HepG2 (cell line): ENCODE measurements around the gene PRPSAP1. TPM values are rescaled to one million over a fixed set of nuclear protein-coding genes. Genes with fewer than 3 reads are reported as not detected.

Experiments
- ETV5 ChIP-seq: IDR thresholded peaks from 2 replicates; pipeline ENCODE4 v1.6.1; 2018; ENCODE audit warnings: missing biosample characterization, missing genetic modification reagents, inconsistent platforms, borderline replicate concordance
- HMG20B ChIP-seq: conservative IDR thresholded peaks from 2 replicates; pipeline ENCODE4 v1.6.1; 2016; ENCODE audit warnings: missing genetic modification reagents, missing compliant biosample characterization
- IKZF4 ChIP-seq: sonication (generic); formaldehyde crosslinking; IDR thresholded peaks from 2 replicates; pipeline ENCODE4 v1.5.1; 2020; ENCODE audit warnings: borderline replicate concordance, mild to moderate bottlenecking, low read depth, missing genetic modification reagents; ENCODE audit errors: not compliant biosample characterization
- KDM2A ChIP-seq: sonication (generic); formaldehyde crosslinking; IDR thresholded peaks from 2 replicates; pipeline ENCODE4 v1.4.0; 2020; ENCODE audit warnings: low read depth, missing genetic modification reagents, borderline replicate concordance
- KLF6 ChIP-seq: IDR thresholded peaks from 2 replicates; pipeline ENCODE4 v1.8.0; 2016; ENCODE audit warnings: missing biosample characterization, missing genetic modification reagents
- MLLT10 ChIP-seq: sonication (generic); formaldehyde crosslinking; IDR thresholded peaks from 2 replicates; pipeline ENCODE4 v1.4.0; 2020; ENCODE audit warnings: missing genetic modification reagents
- SIN3B ChIP-seq: fragments of 150-350 bp; IDR thresholded peaks from 2 replicates; pipeline ENCODE4 v1.6.1; 2014; ENCODE audit warnings: low read length
- STAG1 ChIP-seq: sonication (generic); formaldehyde crosslinking; IDR thresholded peaks from 2 replicates; pipeline ENCODE4 v1.4.0; 2020; ENCODE audit warnings: missing genetic modification reagents
- TOPORS ChIP-seq: sonication (generic); formaldehyde crosslinking; IDR thresholded peaks from 2 replicates; pipeline ENCODE4 v1.8.0; 2023; ENCODE audit warnings: mild to moderate bottlenecking, missing genetic modification reagents
- ZBTB8A ChIP-seq: sonication (generic); formaldehyde crosslinking; IDR thresholded peaks from 2 replicates; pipeline ENCODE4 v1.4.0; 2020; ENCODE audit warnings: mild to moderate bottlenecking, low read depth, missing genetic modification reagents, borderline replicate concordance
- ZNF337 ChIP-seq: sonication (generic); formaldehyde crosslinking; IDR thresholded peaks from 2 replicates; pipeline ENCODE4 v1.5.1; 2020; ENCODE audit warnings: missing genetic modification reagents, low read depth, mild to moderate bottlenecking, borderline replicate concordance
- ZNF598 ChIP-seq: sonication (generic); formaldehyde crosslinking; IDR thresholded peaks from 2 replicates; pipeline ENCODE4 v1.5.1; 2020; ENCODE audit warnings: mild to moderate bottlenecking, missing genetic modification reagents, borderline replicate concordance
- ZNF616 ChIP-seq: sonication (generic); formaldehyde crosslinking; IDR thresholded peaks from 2 replicates; pipeline ENCODE4 v1.5.0; 2020; ENCODE audit warnings: low read depth, mild to moderate bottlenecking, missing genetic modification reagents
- ZNF788 ChIP-seq: sonication (generic); formaldehyde crosslinking; IDR thresholded peaks from 2 replicates; pipeline ENCODE4 v1.5.0; 2020; ENCODE audit warnings: mild to moderate bottlenecking, missing genetic modification reagents, borderline replicate concordance
- polyA plus RNA-seq, 8 experiments: library from polyadenylated mRNA; depleted of rRNA in 3 of 8; stranded (reverse) in 7 of 8; unstranded in 1 of 8; fragments of >200 nt; fragmentation: Illumina TruSeq in 4 of 8; extraction: Trizol in 4 of 8; gene quantifications; 2 replicates each; pipeline versions ENCODE4 v1.2.1 to v1.2.3, GENCODE V29; 2011 to 2016; ENCODE audit warnings: low read depth in 4 of 8, missing spikeins in 1 of 8, mixed read lengths in 1 of 8; ENCODE audit not compliant: insufficient read depth in 1 of 8
- total RNA-seq, 5 experiments: library from RNA; depleted of rRNA; stranded (reverse); fragments of >200 nt; fragmentation: Illumina TruSeq; extraction: Trizol; gene quantifications; 2 replicates each; pipeline ENCODE4 v1.2.3, GENCODE V29; 2016; ENCODE audit warnings: low read depth in 1 of 5
- TF ChIP-seq, protein P1 (sequence below): sonication (generic); formaldehyde crosslinking; IDR thresholded peaks from 2 replicates; pipeline ENCODE4 v1.4.0; 2020; ENCODE audit warnings: missing genetic modification reagents, low read depth, mild to moderate bottlenecking, borderline replicate concordance
- TF ChIP-seq, protein P2 (sequence below): sonication (generic); formaldehyde crosslinking; IDR thresholded peaks from 2 replicates; pipeline ENCODE4 v1.8.0; 2022; ENCODE audit warnings: mild to moderate bottlenecking, missing genetic modification reagents, moderate library complexity
- TF ChIP-seq, protein P3 (sequence below): sonication (generic); formaldehyde crosslinking; IDR thresholded peaks from 2 replicates; pipeline ENCODE4 v1.8.0; 2022; ENCODE audit warnings: missing genetic modification reagents, low read depth, mild to moderate bottlenecking, borderline replicate concordance
- TF ChIP-seq, protein P4 (sequence below): sonication (generic); formaldehyde crosslinking; IDR thresholded peaks from 2 replicates; pipeline ENCODE4 v1.4.0; 2020; ENCODE audit warnings: missing genetic modification reagents
- TF ChIP-seq, protein P5 (sequence below): sonication (generic); formaldehyde crosslinking; IDR thresholded peaks from 2 replicates; pipeline ENCODE4 v1.5.0; 2020; ENCODE audit warnings: mild to moderate bottlenecking, missing genetic modification reagents, moderate library complexity
- TF ChIP-seq, protein P6 (sequence below): sonication (generic); formaldehyde crosslinking; IDR thresholded peaks from 2 replicates; pipeline ENCODE4 v1.4.0; 2020; ENCODE audit warnings: missing genetic modification reagents

PRPSAP1 gene
- total and polyA plus RNA-seq, 2 of the 13 experiments (the other 11 are each of a cell fraction or from before 2014, with no cell fraction given) = 91.1 to 314 TPM

DNA sequence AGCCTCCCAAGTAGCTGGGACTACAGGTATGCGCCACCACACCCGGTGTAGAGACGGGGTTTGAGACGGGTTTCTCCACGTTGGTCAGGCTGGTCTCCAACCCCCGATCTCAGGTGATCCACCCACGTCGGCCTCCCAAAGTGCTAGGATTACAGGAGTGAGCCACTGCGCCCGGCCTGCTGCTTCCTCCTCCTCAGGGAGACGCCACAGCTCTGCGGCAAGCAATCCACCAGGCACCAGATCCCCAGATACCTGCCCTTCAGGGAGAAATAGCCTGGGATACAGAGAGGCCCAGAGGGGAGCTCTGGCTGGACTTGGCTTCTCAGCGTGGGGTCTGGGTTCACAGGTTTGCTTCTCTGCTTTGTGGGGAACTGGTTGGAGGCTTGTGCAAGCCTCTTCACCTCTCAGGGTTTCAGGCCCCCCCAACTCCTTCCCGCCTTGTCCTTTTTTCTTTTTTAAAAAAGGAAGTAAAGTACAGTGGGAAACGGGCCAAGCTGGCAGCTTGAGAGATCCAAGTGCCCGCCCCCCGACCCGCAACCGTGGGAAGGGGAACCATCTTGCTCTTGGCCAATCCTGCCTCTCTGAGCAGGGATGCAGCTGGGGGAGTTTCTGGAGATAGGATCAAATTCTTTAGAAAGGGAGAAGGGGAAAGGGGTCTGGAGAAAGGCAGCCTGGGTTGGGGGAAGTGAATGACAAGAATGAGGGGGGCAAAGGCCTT, 28.1 kb upstream of the PRPSAP1 start (continued):
- TF ChIP-seq, protein P1, sequence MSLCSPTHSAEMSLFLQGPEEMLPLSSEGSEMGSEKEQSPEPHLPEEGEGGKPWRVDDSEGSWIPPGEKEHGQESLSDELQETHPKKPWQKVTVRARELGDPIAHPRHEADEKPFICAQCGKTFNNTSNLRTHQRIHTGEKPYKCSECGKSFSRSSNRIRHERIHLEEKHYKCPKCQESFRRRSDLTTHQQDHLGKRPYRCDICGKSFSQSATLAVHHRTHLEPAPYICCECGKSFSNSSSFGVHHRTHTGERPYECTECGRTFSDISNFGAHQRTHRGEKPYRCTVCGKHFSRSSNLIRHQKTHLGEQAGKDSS (CRISPR knock-in tag) = no peak; the same call in 1 of the 2 replicates
- TF ChIP-seq IKZF4 (CRISPR knock-in tag) (no peak), KDM2A (no peak; the same call in 1 of the 2 replicates), KLF6 (CRISPR knock-in tag) (no peak), ZBTB8A (CRISPR knock-in tag) (0 out of 2 replicates have a peak, but pooled peaks have one; percentile 16), SIN3B (no peak), HMG20B (CRISPR knock-in tag) (no peak), ZNF616 (CRISPR knock-in tag) (no peak), ETV5 (CRISPR knock-in tag) (no peak), STAG1 (CRISPR knock-in tag) (0 out of 2 replicates have a peak, but pooled peaks have one; percentile 8), ZNF337 (CRISPR knock-in tag) (no peak), ZNF598 (CRISPR knock-in tag) (no peak; the same call in 1 of the 2 replicates), ZNF788 (CRISPR knock-in tag) (no peak), TOPORS (CRISPR knock-in tag) (no peak), MLLT10 (peak; percentile 56; the same call in 1 of the 2 replicates)
- TF ChIP-seq, protein P2, sequence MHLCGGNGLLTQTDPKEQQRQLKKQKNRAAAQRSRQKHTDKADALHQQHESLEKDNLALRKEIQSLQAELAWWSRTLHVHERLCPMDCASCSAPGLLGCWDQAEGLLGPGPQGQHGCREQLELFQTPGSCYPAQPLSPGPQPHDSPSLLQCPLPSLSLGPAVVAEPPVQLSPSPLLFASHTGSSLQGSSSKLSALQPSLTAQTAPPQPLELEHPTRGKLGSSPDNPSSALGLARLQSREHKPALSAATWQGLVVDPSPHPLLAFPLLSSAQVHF = 0 out of 2 replicates have a peak, but pooled peaks have one; percentile 24
- TF ChIP-seq, protein P3, sequence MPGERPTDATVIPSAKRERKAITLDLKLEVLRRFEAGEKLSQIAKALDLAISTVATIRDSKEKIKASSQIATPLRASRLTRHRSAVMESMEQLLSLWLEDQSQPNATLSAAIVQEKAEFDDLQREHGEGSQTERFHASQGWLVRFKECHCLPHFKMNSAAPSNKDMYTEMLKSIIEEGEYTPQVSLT = no peak
- TF ChIP-seq, protein P4, sequence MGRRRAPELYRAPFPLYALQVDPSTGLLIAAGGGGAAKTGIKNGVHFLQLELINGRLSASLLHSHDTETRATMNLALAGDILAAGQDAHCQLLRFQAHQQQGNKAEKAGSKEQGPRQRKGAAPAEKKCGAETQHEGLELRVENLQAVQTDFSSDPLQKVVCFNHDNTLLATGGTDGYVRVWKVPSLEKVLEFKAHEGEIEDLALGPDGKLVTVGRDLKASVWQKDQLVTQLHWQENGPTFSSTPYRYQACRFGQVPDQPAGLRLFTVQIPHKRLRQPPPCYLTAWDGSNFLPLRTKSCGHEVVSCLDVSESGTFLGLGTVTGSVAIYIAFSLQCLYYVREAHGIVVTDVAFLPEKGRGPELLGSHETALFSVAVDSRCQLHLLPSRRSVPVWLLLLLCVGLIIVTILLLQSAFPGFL (CRISPR knock-in tag) = 0 out of 2 replicates have a peak, but pooled peaks have one; percentile 15
- TF ChIP-seq, protein P5, sequence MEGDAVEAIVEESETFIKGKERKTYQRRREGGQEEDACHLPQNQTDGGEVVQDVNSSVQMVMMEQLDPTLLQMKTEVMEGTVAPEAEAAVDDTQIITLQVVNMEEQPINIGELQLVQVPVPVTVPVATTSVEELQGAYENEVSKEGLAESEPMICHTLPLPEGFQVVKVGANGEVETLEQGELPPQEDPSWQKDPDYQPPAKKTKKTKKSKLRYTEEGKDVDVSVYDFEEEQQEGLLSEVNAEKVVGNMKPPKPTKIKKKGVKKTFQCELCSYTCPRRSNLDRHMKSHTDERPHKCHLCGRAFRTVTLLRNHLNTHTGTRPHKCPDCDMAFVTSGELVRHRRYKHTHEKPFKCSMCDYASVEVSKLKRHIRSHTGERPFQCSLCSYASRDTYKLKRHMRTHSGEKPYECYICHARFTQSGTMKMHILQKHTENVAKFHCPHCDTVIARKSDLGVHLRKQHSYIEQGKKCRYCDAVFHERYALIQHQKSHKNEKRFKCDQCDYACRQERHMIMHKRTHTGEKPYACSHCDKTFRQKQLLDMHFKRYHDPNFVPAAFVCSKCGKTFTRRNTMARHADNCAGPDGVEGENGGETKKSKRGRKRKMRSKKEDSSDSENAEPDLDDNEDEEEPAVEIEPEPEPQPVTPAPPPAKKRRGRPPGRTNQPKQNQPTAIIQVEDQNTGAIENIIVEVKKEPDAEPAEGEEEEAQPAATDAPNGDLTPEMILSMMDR (CRISPR knock-in tag) = no peak; the same call in 1 of the 2 replicates
- TF ChIP-seq, protein P6, sequence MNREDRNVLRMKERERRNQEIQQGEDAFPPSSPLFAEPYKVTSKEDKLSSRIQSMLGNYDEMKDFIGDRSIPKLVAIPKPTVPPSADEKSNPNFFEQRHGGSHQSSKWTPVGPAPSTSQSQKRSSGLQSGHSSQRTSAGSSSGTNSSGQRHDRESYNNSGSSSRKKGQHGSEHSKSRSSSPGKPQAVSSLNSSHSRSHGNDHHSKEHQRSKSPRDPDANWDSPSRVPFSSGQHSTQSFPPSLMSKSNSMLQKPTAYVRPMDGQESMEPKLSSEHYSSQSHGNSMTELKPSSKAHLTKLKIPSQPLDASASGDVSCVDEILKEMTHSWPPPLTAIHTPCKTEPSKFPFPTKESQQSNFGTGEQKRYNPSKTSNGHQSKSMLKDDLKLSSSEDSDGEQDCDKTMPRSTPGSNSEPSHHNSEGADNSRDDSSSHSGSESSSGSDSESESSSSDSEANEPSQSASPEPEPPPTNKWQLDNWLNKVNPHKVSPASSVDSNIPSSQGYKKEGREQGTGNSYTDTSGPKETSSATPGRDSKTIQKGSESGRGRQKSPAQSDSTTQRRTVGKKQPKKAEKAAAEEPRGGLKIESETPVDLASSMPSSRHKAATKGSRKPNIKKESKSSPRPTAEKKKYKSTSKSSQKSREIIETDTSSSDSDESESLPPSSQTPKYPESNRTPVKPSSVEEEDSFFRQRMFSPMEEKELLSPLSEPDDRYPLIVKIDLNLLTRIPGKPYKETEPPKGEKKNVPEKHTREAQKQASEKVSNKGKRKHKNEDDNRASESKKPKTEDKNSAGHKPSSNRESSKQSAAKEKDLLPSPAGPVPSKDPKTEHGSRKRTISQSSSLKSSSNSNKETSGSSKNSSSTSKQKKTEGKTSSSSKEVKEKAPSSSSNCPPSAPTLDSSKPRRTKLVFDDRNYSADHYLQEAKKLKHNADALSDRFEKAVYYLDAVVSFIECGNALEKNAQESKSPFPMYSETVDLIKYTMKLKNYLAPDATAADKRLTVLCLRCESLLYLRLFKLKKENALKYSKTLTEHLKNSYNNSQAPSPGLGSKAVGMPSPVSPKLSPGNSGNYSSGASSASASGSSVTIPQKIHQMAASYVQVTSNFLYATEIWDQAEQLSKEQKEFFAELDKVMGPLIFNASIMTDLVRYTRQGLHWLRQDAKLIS = 0 out of 2 replicates have a peak, but pooled peaks have one; percentile 54
